ENCODE results near the gene RIOK2. TPM values are rescaled to one million over a fixed set of nuclear protein-coding genes. Genes with fewer than 3 reads are reported as not detected.

Gene RIOK2
- polyA plus RNA-seq (2012; ENCODE audit: low read depth, missing spikeins), result 29.5 TPM

DNA sequence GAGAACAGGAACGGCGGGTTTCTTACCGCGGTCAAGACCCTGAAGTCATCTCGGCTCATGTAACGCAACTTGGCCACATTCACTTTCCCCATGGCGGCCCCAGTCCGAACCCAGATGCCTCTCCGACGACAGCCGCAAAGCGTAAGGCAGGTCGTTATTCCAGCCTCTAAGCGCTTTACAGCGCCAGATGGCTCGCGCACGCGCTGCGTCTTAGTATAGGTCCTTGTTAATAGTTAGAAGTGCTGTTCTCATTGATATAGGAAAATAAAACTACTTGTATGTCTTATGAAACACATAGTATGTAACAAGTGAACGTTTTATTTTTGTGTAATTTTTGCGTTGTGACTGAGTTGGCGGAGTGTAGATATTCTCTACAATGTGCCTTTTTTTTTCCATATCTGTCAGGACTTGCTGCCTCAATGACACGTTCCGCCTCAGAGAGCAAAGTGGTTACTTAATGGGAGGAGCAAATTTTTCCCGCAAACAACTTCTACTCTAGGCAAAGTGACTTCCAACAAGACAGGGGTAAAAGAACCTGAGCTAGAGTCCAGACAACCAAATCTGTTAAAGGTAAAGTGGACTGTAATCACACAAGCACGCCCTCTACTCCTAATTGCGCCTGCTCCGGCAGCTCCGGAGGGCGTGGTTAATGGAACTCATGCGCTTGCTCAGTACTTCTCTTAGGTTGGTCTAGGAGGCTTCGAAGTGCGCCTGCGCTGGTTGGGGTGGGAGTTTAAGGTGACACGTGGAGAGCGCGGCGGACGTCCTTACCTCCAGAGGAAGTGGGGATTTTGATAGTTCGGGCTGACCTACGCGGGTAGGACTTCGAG is at the start of gene RIOK2:
RIOK2 (minus strand) TSS at position 148 of the 830 bp plus-strand sequence; CDS start at position 92, 56 bp downstream.
- TF ChIP-seq PAX5 (IDR thresholded peaks at IDR 0.05; ENCODE audit: insufficient read depth, low read length, severe bottlenecking) (peak; percentile 91), POLR2A (IDR thresholded peaks at IDR 0.05; ENCODE audit: low read depth, low read length) (peak; percentile 84), POU2F2 (IDR thresholded peaks at IDR 0.05; ENCODE audit: low read depth, low read length) (peak; percentile 65), POLR2AphosphoS5 (IDR thresholded peaks at IDR 0.05; ENCODE audit: low read depth, low read length) (peak; percentile 84), TAF1 (IDR thresholded peaks at IDR 0.05; ENCODE audit: low read depth, low read length) (peak; percentile 79), SPI1 (IDR thresholded peaks at IDR 0.05; ENCODE audit: low read depth, low read length) (peak; percentile 83)
- peak; percentile 94 for FAIRE-seq
- peak; percentile 55 for DNase-seq (ENCODE audit: insufficient read length, low spot score)

DNA sequence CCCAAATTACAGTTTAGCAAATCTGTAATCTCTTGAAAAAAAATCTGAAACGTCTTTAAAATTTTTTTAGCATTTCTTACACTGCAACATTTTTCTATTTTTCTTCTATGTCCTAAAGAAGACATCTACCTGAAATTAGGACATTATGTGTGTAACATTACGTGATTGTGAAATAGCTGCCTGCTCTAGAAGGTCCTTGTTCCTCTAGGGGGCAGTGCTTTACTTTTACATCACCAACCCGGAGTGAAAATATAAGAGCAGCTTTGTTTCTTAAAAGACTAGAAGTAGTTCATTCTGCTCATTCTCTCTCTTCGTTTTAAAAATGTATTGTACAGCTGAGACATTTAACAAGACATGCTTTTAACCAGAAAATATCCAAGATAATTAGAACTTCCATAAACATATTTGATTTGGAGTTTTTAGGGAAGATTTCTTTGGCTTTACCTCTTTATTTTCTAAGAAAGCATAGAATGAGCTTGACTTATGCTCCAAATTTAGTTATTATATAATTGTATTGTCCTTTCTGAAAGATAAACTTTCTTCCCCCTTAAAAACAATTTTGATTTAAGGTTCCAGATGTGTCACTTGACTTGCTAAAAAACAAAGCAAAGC is 48.1 kb upstream of the RIOK2 start:
- no peak for DNase-seq (ENCODE audit: insufficient read length, low spot score)
- TF ChIP-seq POLR2A (IDR thresholded peaks at IDR 0.05; ENCODE audit: low read depth, low read length), result no peak
- no peak for TF ChIP-seq POU2F2 (IDR thresholded peaks at IDR 0.05; ENCODE audit: low read depth, low read length)
- no peak for TF ChIP-seq TAF1 (IDR thresholded peaks at IDR 0.05; ENCODE audit: low read depth, low read length)
- TF ChIP-seq POLR2AphosphoS5 (IDR thresholded peaks at IDR 0.05; ENCODE audit: low read depth, low read length), result no peak
- TF ChIP-seq SPI1 (IDR thresholded peaks at IDR 0.05; ENCODE audit: low read depth, low read length), result no peak
- no peak for TF ChIP-seq PAX5 (IDR thresholded peaks at IDR 0.05; ENCODE audit: insufficient read depth, low read length, severe bottlenecking)
- FAIRE-seq, result peak; percentile 75

DNA sequence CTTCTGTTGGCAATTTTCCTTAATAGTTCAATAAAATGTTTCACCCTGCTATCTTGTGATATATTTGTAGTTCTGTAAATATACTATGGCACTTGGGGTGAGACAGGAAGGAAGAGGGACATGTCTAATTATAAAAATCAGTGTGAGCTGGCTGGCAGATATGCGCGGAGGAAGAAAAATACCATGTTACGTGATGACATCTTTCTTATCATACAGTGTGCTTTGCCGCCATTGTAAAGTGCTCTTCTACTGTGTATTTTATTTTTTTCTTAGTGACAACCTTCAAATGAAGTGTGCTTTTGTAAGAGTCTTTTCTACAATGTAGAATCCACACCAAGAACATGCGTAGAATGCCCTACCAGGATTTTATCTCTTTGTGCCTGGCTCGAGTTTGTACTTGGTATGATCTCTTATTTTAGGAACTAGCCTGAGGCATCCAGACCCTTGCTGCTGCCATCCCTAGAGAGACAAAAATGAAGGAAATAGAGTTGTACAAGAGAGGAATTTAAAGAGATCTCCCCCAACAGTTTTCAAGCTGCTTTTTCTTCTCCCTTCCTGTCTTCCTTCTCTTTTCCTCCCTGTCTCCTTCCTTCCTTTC is 46.7 kb upstream of the RIOK2 start:
- no peak for TF ChIP-seq POLR2AphosphoS5 (IDR thresholded peaks at IDR 0.05; ENCODE audit: low read depth, low read length)
- no peak for TF ChIP-seq POU2F2 (IDR thresholded peaks at IDR 0.05; ENCODE audit: low read depth, low read length)
- TF ChIP-seq POLR2A (IDR thresholded peaks at IDR 0.05; ENCODE audit: low read depth, low read length), result no peak
- no peak for TF ChIP-seq PAX5 (IDR thresholded peaks at IDR 0.05; ENCODE audit: insufficient read depth, low read length, severe bottlenecking)
- TF ChIP-seq TAF1 (IDR thresholded peaks at IDR 0.05; ENCODE audit: low read depth, low read length), result no peak
- TF ChIP-seq SPI1 (IDR thresholded peaks at IDR 0.05; ENCODE audit: low read depth, low read length), result no peak
- FAIRE-seq (no peak), DNase-seq (ENCODE audit: insufficient read length, low spot score) (no peak)

DNA sequence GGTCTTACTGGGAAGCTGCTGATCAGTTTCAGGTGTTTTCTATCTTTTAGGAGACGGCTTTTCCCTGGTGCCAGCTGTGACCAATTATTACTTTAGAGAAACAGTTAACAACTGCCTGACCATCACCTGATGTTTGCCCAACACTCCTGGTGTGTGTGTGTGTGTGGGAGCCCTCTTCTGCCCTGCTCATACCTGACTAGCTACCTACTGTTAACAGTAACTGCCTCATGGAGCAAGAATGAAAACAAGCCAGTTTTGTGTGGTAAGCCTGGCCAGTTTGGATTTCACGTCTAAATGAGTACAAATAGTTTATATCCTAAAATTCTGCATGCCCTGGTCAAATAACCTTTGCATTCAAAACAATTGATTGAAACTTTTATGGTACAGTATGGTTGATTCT is 46.1 kb upstream of the RIOK2 start:
- TF ChIP-seq PAX5 (IDR thresholded peaks at IDR 0.05; ENCODE audit: insufficient read depth, low read length, severe bottlenecking) (no peak), POU2F2 (IDR thresholded peaks at IDR 0.05; ENCODE audit: low read depth, low read length) (no peak), SPI1 (IDR thresholded peaks at IDR 0.05; ENCODE audit: low read depth, low read length) (no peak), POLR2AphosphoS5 (IDR thresholded peaks at IDR 0.05; ENCODE audit: low read depth, low read length) (no peak), POLR2A (IDR thresholded peaks at IDR 0.05; ENCODE audit: low read depth, low read length) (no peak), TAF1 (IDR thresholded peaks at IDR 0.05; ENCODE audit: low read depth, low read length) (no peak)
- no peak for DNase-seq (ENCODE audit: insufficient read length, low spot score)
- FAIRE-seq, result no peak

DNA sequence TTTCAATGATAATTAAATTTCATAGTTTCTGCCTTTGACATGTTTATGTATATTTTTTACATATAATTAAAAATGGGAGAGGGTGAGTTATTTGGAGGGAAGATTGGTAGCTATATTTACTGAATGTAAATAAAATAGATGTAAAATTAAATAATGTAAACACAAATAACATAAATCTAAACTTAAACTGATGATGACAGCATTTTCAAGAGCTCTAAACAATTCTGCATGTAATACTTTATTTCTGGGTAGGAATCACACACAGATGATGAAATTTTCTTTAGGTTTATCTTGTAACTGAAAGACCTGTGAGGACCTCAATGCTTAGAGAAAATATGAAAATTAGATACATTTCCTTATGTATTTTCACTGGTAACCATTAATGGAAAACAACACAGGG is 42.2 kb upstream of the RIOK2 start:
- FAIRE-seq (no peak), DNase-seq (ENCODE audit: insufficient read length, low spot score) (no peak)
- TF ChIP-seq TAF1 (IDR thresholded peaks at IDR 0.05; ENCODE audit: low read depth, low read length), result no peak
- no peak for TF ChIP-seq PAX5 (IDR thresholded peaks at IDR 0.05; ENCODE audit: insufficient read depth, low read length, severe bottlenecking)
- TF ChIP-seq POU2F2 (IDR thresholded peaks at IDR 0.05; ENCODE audit: low read depth, low read length), result no peak
- no peak for TF ChIP-seq POLR2A (IDR thresholded peaks at IDR 0.05; ENCODE audit: low read depth, low read length)
- no peak for TF ChIP-seq SPI1 (IDR thresholded peaks at IDR 0.05; ENCODE audit: low read depth, low read length)
- TF ChIP-seq POLR2AphosphoS5 (IDR thresholded peaks at IDR 0.05; ENCODE audit: low read depth, low read length), result no peak

DNA sequence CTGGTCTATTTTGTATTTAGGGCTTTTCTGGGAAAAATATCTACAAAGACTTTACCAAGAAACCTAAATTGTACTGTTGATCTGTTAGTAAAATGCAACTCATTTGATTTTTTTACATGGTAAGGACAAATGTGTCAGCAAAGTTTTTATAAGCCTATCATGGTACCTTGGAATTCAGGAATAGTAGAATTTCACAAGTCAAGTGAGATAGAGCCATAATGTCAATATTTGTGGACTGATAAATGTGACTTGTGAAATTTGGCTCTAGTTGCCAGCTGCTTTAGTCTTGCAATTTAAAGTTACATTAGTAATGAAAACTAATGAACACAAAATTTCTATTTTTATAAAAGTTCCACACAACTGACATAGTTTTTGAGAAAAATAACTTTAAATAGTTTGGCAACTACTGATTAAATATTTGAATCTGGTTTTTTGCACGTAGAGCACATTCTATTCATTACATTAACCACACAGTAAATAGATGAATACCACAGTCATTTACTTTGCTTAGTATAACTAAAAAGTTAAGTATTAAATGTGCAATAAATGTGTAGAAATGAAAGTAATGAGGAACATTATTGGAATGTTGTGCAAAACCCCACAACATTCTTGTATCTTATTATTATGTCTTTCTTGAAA is 41.2 kb upstream of the RIOK2 start:
- TF ChIP-seq POLR2AphosphoS5 (IDR thresholded peaks at IDR 0.05; ENCODE audit: low read depth, low read length) (no peak), TAF1 (IDR thresholded peaks at IDR 0.05; ENCODE audit: low read depth, low read length) (no peak), SPI1 (IDR thresholded peaks at IDR 0.05; ENCODE audit: low read depth, low read length) (no peak), POLR2A (IDR thresholded peaks at IDR 0.05; ENCODE audit: low read depth, low read length) (no peak), PAX5 (IDR thresholded peaks at IDR 0.05; ENCODE audit: insufficient read depth, low read length, severe bottlenecking) (no peak), POU2F2 (IDR thresholded peaks at IDR 0.05; ENCODE audit: low read depth, low read length) (no peak)
- no peak for FAIRE-seq
- no peak for DNase-seq (ENCODE audit: insufficient read length, low spot score)

DNA sequence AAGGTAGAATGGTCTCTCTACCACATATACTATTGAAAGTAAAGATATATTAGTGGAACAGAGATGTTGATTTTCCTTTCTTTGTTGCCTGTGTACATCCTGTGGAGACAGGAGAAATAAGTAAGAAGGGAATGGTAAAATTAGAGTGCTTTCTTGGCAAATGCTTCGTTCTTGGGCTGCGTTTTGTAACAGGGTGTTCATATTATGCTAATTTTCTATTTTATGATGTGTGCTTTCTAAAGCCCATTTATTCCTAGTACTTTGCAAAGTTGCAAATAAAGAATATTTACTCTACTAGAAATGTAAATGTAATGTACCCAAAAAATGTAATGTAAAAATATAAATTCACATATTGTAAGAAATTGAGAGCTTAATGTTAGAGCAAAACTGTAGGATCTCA is 40.5 kb upstream of the RIOK2 start:
- TF ChIP-seq PAX5 (IDR thresholded peaks at IDR 0.05; ENCODE audit: insufficient read depth, low read length, severe bottlenecking) (no peak), TAF1 (IDR thresholded peaks at IDR 0.05; ENCODE audit: low read depth, low read length) (no peak), POLR2AphosphoS5 (IDR thresholded peaks at IDR 0.05; ENCODE audit: low read depth, low read length) (no peak), POU2F2 (IDR thresholded peaks at IDR 0.05; ENCODE audit: low read depth, low read length) (no peak), SPI1 (IDR thresholded peaks at IDR 0.05; ENCODE audit: low read depth, low read length) (no peak), POLR2A (IDR thresholded peaks at IDR 0.05; ENCODE audit: low read depth, low read length) (no peak)
- no peak for FAIRE-seq
- DNase-seq (ENCODE audit: insufficient read length, low spot score), result no peak

DNA sequence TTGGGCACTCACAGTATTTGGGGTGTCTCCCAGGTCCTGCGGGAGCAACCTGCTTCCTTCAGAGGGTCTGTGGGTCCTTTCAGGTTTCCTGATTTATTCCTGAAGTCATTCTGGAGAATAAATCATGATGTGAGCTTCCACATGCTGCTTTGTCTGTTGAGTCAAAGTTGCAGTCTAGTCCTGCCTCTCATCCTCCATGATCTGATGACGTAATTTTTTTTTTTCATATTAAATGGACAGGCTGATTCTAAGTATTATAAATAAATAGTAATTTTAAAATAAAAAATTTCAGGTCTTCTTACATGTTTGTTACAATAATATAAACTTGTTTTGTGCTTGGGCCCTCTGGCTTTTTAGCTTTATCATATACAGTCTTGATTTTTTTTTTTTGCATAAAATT is 26.3 kb upstream of the RIOK2 start:
- FAIRE-seq, result no peak
- TF ChIP-seq POLR2A (IDR thresholded peaks at IDR 0.05; ENCODE audit: low read depth, low read length) (no peak), POU2F2 (IDR thresholded peaks at IDR 0.05; ENCODE audit: low read depth, low read length) (no peak), TAF1 (IDR thresholded peaks at IDR 0.05; ENCODE audit: low read depth, low read length) (no peak), SPI1 (IDR thresholded peaks at IDR 0.05; ENCODE audit: low read depth, low read length) (no peak), POLR2AphosphoS5 (IDR thresholded peaks at IDR 0.05; ENCODE audit: low read depth, low read length) (no peak), PAX5 (IDR thresholded peaks at IDR 0.05; ENCODE audit: insufficient read depth, low read length, severe bottlenecking) (no peak)
- DNase-seq (ENCODE audit: insufficient read length, low spot score), result no peak
